SH-SY5Y (cell line): ENCODE data around the gene KIF3B.

Experiments
- GATA2 ChIP-seq: IDR thresholded peaks from 2 replicates; pipeline ENCODE4 v1.6.1; 2011; ENCODE audit warnings: mild to moderate bottlenecking, low read depth, low read length
- GATA3 ChIP-seq: IDR thresholded peaks from 2 replicates; pipeline ENCODE4 v1.6.1; 2011; ENCODE audit warnings: low read depth, mild to moderate bottlenecking, low read length, moderate library complexity

KIF3B gene

DNA sequence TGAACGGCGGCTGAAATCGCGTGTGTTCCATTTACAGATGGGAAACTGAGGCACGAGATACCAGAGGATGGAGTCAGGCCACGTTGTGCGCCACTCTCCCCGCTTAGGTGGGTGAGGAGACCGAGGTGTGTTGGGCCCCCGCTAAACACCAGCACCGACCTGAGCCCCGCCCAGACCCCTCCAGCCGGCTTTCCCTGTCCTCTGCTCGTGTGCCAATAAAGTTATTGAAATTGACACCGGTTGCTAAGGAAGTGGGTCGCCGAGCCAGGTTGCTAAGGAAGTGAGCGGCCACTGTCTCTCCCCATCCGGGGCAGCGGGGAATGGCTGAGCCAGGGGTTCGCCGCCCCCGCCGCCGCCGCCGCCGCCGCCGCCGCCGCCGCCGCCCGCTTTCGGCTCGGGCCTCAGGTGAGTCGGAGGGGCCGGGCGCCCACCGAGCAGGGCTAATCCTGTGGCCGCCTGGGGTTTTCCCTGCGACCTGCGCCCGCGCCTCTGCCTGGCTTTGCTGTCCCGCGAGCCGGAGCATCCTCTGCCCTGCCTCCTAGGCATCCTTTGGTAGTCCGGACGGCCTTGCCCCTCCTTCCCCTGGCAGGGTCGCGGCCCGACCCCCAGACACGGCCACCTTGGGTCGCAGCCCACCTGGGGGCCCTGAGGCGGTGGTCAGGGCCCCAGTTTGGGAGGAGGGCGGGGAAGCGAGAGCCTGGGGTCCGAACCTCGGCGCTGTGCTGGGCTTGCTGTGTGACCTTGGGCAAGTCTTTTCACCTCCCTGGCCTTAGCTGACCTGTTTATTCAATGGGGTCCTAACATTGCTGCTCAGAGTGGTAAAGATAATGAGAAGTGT lies at the start of gene KIF3B:
TSS of gene KIF3B (plus strand) at position 291 of the 838 bp plus-strand sequence. CDS start 32,127 bp downstream, outside the sequence.
- TF ChIP-seq GATA3 (no peak), GATA2 (no peak)

DNA sequence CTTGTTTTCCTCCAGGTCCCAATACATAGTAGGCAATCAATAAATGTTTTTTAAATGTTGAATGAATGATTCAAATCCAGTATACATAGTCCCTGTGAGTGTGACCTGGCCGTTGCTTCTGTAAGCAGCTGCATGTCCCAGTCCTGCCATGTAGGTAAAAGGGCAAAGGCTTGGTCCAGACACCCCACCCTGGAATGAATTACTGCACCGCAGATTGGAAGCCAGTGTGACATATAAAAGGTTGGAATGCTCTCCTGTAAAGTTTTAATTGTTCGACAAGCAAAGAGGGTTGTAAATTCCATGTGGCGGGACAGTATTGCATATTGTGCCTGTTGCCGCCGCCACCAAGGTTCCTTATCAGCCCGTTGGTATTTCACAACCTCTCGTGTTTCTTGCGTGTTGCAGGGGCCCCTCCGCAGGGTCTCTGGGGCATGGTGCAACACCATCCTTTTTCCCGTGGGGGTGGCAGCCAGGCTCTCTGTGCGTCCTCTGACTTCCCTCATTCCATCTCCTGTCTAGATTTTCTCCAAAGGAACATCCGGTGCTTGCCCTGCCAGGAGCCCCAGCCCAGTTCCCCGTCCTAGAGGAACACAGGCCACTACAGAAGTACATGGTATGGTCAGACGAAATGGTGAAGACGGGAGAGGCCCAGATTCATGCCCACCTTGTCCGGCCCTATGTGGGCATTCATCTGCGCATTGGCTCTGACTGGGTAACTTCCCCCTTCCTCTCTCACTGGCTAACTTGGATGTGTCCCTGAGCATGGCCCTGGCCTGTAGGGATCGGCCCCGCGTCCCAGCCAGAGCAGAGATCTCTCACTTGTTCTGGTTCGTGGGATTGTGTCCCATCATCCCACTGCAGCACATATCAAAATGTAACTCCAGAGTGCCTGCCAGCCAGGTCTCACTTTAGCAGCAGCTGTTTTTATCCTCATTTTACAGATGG lies 49.4 kb upstream of the KIF3B start:
- TF ChIP-seq GATA2 (no peak), GATA3 (no peak)

DNA sequence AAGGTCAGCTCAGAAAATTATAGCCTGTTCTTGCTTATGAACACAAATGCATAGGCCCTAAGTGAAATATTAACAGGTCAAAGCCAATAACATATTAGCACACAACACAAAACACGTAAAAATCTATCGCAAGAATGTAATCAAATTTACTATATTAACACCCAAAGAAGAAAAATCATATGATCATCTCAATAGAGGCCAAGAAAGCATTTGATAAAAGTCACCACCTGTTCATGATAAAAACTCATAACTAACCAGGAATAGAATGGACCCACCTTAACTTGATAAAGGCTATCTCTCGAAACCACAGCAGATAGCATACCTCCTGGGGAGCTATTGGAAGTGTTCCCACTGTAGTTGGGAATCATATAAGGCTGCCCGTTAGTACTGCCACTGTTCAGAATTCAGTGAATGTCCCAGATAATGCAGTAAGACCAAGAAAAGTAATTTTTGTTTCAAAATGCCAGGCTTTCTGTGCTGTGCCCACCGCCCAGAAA lies 48.2 kb upstream of the KIF3B start:
- TF ChIP-seq GATA3 (no peak), GATA2 (no peak)

DNA sequence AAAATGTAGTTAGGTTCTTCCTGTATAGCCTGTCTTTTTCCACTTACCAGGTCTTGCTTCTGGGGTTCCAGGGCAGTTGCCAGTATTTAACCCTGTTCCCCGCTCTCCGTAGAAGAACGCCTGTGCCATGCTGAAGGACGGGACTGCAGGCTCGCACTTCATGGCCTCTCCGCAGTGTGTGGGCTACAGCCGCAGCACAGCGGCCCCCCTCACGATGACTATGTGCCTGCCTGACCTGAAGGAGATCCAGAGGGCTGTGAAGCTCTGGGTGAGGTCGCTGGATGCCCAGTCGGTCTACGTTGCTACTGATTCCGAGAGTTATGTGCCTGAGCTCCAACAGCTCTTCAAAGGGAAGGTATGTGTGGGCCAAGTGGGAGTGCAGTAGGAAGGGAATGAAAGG lies 46.7 kb upstream of the KIF3B start:
- TF ChIP-seq GATA3 (no peak), GATA2 (no peak)

DNA sequence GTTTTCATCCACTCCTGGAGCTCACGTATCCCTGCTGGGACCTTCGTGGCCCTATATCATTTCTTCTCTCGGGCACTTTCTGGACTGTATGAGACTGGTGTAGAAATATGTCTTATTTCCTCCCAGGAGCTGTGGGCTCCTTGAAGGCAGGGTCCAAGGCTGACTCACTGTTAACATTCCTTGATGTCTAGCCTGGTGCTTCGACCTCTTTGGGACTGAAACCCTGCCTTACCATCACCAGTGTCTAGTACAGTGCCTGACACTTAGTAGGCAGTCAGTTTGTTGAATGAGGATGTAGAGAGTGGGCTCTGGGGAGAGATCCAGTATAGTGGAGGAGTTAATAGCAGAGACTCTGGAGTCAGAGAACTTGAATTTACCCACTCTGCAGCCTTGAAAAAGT lies 46.2 kb upstream of the KIF3B start:
- TF ChIP-seq GATA3 (no peak), GATA2 (no peak)

DNA sequence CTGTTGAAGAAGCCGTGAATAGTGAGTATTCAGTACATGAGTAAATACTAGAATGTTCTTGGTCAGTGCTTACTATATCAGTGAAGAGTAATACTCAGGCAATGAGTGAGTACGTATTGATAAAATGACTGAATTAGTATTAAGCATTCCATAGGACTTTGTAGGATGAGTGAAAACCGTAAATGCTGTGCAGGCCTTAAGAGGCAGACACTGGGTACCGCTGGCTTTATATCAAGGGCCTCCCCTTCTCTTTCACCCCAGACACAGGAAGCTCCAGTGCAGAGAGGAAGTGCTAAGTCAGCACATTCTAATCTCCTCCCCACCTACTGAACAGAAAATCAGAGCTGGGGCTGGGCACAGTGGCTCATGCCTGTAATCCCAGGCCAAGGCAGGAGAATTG lies 45.6 kb upstream of the KIF3B start:
- TF ChIP-seq GATA3 (no peak), GATA2 (no peak)

DNA sequence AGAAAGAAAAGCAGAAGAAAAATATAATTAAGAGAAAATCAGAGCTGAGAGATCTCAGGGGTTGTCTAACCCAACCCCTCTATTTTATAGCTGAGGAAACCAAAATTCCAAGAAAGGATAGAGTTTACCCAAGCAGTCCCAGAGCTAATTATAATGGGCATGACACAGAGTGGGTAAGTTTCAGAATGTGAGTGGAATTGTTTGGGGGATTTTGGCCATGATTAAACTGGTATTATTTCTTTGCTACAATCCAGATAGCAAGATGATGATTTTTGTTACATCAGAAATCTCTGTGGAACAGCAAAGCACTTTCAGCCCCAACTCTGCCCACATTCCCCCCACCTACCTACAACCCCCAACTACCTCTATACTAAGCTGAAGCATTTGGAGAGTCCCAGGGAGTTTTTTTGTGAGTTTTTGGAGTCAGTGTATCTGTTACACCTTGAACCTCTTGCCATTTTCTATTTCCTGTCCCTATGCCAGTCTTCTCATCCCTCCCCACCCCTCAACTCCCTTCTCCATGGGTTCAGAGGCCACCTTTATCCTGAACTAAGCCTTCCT lies 45.0 kb upstream of the KIF3B start:
- no peak for TF ChIP-seq GATA2
- no peak for TF ChIP-seq GATA3

DNA sequence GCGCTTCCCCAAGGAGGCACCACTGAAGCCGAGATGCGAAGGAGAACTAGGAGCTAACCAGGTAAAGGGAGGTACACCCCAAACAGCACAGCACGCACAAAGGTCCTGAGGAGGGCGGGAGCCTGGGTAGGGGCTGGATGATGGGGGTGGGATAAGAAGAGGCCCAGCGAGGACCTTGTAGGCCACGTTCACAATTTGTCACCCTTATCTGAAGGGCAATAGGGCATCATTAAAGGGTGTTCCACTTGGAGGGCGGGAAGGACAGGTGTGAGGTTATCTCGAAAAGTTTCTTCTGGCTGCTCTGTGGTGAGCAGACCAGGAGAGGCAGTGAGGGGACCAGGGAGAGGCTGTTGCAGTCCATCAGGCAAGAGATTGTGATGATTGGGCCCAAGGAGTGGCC lies 44.2 kb upstream of the KIF3B start:
- no peak for TF ChIP-seq GATA2
- no peak for TF ChIP-seq GATA3

DNA sequence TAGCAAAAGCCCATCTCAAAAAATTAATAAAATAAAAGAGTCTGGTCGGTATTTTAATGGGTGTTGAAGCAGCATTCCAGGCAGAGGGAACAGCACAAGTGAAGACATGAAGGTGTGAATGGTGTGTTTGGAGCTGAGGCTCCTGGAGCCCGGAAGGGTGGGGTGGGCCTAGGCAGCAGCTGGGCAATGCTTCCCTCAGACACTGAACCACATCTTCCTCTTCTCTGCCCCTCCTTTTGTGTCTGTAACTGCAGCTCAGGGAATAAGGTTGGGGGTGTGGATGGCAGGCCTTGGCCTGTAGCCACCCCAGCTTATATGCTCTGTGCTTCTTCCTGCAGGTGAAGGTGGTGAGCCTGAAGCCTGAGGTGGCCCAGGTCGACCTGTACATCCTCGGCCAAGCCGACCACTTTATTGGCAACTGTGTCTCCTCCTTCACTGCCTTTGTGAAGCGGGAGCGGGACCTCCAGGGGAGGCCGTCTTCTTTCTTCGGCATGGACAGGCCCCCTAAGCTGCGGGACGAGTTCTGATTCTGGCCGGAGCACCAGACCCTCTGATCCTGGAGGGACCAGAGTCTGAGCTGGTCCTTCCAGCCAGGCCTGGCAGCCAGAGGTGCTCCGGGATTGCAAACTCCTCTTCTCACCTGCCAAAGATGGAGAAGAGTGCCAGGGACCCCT lies 43.2 kb upstream of the KIF3B start:
- TF ChIP-seq GATA2 = no peak
- no peak for TF ChIP-seq GATA3

DNA sequence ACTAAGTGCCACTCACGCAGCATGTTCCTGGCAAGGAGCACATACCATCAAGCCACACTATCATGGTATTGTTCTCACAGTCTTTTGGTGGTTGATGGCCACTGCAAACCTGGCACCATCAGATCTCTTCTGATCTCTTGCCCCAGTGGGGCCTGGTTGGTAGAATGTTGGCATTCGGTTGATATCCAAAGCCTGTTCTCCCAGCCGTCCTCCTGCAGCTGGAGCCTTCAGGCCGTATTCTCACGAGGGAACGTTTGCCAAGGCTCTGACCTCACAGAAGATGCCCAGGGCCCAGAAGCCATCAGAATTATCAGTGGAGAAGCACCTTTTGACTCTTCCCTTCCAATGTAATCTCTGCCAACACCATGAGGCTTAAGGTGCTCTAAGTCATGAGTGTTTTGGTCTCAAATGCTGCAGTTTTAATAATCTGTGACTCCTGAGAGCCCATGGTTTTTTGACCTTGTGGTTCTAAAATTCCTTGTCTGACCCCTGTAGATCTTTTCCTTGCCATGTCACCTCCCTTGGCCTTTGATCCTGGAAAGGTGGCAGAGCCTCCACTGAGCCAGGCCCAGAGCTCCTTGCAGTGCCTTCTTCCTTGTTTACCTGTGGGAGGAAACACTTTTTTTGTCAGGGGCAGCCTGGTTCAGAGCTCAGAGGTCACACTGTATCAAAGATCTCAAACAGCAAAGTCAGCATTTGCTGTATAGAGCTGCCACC lies 42.0 kb upstream of the KIF3B start:
- no peak for TF ChIP-seq GATA2
- no peak for TF ChIP-seq GATA3

DNA sequence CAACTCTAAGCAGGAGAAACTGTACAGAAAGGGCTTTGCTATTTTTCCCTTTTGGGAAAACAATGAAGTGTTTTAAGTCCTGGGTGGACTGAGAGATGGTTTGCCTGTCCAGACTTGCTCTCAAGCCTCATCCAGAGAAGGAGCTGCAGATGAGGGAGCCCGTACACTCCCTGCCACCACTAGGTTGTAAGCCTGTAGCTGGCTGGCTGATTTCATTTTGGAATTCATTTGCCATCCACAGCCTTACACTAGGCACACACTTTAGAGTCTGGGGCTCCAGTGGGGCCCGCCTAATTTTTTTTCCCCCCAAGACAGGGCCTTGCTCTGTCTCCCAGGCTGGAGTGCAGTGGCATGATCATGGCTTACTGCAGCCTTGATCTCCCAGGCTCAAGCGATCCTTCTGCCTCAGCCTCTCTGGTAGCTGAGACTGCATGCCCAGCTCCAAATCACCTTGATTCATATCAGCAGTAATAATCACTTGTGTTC lies 41.4 kb upstream of the KIF3B start:
- TF ChIP-seq GATA3 (no peak), GATA2 (no peak)

DNA sequence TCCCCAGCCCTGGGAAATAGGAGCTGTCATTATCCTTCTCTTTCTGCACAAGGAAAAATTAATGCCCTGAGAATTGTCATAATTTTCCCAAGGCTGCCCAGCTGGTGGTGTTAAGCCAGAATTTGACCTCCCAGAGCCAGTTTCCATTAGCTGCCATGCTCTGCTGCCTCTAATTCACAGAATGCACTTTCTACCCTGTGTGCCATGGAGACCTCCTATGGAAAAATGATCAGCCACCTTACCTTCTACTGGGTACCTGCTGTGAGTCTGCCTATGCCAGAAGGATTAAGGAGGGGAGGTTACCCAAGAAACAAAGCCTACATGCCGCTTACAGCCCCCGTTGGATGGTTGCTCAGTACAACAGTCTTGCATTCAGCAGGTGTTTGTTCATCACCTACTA lies 40.6 kb upstream of the KIF3B start:
- TF ChIP-seq GATA3 = no peak
- TF ChIP-seq GATA2 = no peak

DNA sequence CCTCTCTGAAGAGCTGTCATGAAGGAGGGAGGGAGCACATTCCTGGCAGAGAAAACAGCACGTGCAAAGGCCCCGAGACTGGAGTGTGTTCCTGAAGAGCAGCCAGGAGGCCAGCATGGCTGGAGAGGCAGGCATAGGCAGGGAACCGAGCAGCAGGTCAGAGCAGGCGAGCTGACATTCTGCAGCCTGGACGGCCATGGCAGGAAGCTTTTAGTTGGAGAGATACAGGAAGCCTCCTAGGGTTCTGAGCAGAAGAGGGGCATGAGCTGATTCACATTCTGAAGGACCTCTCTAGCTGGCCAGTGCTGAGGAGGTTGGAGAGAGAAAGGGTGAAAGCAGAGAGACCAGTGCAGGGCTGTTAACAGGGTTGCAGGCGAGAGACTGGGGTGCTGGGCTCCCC lies 40.0 kb upstream of the KIF3B start:
- TF ChIP-seq GATA2 (no peak), GATA3 (no peak)
